Measurements from ENCODE around the gene ELFN1.

ELFN1 gene

DNA sequence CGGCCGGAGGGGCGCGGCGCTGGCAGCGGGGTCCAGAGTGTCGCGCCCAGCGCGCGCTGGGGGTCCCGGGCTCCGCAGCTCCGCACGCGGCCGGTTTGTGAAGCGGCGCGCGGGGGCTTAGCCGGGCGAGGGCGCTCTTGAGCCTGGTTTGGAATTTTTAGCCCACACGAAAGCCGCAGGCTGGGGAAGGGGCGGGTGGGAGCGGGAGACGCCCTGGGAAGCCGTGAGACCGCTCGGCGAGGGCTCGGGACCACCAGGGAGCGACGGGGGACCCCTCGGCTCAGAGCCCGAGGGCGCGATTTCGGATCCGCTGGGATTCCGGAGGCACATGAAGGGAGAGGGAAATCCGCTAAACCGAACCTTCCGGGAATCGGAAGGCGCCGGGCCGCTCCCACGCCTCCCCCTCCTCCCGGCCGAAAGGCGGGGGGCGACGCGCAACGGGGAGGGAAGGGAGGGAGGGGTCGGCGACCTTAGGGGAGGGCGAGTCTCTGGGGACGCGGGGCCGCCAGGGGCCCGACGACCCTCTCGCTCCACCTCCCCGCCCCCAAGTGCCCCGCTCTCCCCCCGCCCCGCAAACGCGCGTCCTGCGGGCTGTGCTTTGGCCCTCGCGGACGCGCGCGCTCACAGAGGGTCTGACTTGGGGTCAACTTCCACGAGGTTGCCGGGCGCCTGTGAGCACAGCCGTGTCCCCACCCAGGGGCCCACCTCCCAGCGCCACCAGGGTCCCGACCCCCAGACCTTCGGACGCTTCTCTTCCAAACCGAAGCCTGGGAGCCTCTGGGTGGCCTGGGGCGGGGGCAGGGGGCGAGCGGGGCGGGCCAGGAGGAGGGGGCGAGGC is 5.1 kb upstream of the ELFN1 start:
- DNase-seq (ENCODE audit: low read depth), result peak; percentile 14

DNA sequence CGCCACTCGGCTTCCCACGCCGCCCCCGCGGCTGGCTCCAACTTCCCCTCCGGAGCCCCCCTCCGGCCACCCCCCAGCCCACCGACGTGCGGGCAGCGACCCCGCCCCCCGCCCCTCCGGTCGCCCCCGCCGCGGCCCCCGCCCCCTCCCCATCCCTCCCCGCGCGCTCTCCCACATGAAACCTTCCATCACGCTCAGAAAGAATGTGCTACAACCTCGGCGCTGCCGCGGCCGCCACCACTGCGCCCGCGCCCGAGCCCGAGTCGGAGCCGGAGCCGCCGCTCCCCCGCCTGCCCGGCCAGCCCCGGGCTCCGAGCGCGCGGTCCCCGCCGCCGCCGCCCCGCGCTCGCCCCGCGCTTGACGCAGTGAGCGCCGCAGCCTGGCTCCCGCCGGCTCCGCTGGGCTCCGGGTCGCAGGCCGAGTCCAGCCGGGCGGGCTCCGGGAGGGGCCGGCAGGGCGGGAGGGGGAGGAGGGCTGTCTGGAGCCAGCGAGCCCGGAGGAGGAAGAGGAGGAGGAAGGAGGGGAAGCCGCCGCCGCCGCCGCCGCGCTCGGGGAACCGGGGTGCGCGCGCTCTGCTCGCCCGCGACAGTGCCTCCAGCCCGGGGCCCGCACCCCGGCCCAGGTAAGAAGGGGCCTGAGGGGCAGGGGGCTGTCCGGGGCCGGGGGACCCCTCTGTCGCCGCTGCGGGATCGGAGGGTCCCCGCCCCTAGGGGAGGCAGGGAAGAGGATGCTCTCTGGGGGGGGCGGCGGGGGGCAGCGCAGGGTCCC is 4.3 kb upstream of the ELFN1 start:
- no peak for DNase-seq (ENCODE audit: low read depth)

GRCh38 chr7:1666317-1666822 is 3.7 kb upstream of the ELFN1 start:
- DNase-seq (ENCODE audit: low read depth), result no peak

GRCh38 chr7:1666823-1667565 is 3.1 kb upstream of the ELFN1 start:
- no peak for DNase-seq (ENCODE audit: low read depth)

GRCh38 chr7:1667566-1668395 is 2.3 kb upstream of the ELFN1 start:
- DNase-seq (ENCODE audit: low read depth), result no peak

DNA sequence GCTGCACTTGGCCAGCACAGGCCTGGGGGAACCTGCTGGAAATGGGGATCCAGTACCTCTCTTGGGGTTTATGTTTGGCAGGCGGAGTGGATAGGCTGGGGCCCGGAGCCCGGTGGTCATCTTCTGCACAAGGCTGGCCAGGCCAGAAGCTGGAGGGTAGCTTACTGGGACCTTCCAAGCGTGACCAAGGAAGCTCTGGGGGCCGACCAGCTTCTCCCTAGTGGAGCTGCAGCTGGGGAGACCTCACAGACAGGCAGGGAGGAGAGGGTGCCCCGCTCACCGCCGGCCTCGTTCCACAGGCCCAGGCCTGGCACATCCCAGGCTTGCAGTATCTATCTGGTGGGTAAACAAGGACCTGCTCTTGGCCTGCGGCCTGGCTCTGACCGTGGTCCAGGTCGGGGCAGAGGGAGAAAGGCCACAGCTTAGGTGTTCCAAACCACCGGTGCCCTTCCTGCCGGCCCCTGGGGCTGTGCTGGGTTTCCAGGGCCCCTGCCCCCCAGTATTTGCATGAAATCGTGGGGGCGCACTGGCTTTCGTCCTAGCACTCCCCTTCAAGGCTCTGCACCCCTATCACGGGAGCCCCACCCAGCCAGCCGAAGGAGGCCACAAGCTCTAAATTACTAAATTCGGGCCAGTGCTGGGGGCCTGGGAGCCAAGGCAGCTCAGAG is 1.5 kb upstream of the ELFN1 start:
- no peak for DNase-seq (ENCODE audit: low read depth)

DNA sequence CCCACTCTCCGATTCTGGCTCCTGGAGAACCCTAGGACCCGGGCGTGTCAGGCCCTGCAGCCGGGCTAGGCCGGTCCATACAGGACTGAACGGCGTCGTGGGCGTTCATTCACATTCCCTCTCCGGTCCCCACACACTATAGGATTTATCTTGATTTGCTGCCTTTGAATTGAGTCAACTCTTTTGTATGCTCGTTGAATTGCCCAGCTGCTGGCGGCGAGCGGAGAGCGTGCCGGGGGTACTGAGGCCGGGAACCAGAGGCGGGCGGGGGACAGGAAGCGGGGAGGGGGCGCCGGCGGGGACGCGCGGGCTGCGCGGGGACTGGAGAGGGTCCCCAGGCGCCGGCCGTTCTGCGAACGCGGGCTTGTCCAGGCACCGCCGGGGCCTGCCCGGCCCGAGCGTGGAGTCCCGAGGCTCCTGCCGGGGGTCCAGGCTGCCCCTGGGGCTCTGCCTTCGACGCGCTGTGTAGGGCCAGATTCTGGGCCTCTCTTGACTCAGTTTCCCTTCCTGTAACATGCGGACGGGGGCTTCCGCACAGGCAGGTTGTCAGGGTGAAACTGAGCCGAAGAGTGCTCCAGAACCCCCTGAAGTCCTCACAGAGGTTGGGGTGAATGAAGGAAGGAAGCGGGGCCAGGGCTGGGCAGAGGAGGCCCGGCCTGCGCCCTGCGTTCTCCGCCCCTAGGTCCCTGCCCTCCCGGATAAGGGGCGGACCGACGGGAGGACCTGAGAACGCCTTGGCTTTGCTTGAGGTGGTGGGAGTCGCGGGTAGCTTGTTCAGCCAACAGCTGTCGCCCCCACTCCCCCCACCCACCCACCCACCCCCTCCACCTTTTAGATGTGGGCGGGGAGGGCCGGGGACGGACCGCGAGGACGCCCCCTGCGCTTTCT is 769 bp upstream of the ELFN1 start:
- DNase-seq (ENCODE audit: low read depth), result no peak

DNA sequence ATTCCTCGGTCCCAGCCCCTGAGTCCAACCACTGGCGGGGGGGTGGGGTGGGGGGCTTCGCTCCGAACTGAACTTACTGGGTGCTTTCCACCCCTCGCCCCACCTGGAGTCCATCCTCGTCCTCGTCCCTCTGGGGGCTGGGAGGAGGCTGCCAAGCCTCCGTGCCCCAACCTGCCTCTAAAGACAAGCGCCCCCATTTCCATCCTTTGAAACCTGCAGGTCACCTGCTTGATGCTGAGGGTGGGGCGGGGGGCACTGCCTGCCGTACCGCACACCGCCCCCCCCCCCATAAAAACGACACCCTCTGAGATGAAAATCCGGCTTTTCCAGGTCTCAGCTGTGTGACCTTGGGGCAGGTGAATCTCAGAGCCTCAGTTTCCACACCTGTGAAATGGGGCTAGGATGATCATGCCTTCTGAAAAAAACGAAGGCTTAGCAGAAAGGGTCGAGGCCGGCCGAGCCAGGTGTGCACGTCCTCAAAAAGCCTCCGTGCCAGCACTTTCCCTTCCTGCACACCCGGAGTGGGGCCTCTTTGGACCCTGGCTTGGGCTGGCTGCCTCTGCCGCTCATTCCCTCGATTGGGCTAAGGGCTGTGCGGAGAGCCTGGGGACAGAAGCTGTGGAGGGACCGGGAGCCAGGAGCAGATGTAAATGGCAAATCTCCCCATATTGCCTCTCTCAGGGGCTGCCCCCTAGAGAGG is 967 bp downstream of the ELFN1 start:
- DNase-seq (ENCODE audit: low read depth), result no peak

- no peak for DNase-seq (ENCODE audit: low read depth)
Measured at GRCh38 chr7:1671594-1672451, 1.7 kb downstream of the ELFN1 start.

DNA sequence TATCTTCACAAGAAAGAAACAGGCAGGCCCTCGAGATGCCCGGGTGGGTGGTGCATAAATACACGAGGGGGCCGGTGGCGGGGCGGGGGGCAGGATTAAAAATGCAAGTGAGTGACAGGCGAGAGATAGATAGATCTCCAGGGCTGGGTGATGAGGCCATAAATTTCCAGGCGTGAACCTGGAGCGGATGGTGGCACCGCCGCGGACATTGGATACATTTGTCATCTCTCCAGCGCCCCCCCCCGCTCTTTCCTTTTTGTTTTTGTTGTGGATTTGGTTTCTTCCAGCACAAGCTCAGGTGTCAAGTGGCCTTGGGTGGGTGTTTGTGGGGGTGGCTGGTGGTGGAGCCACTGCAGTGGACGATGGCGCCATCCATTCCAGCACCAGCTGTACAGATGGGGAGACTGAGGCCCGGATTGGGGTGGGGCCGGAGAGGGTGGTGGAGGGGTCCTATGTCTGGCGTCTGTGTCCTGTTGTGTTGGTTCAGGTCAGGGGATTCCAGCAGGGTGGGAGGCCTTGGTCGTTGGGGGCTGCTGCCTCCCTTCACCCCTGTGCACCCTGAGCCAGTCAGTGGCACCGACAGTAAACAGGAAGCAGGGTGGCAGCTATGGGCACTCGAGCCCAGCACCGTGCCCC is 2.9 kb downstream of the ELFN1 start:
- DNase-seq (ENCODE audit: low read depth), result no peak

- no peak for DNase-seq (ENCODE audit: low read depth)
Measured at GRCh38 chr7:1673581-1674118, 3.6 kb downstream of the ELFN1 start.

- no peak for DNase-seq (ENCODE audit: low read depth)
Measured at GRCh38 chr7:1674161-1675035, 4.3 kb downstream of the ELFN1 start.

DNA sequence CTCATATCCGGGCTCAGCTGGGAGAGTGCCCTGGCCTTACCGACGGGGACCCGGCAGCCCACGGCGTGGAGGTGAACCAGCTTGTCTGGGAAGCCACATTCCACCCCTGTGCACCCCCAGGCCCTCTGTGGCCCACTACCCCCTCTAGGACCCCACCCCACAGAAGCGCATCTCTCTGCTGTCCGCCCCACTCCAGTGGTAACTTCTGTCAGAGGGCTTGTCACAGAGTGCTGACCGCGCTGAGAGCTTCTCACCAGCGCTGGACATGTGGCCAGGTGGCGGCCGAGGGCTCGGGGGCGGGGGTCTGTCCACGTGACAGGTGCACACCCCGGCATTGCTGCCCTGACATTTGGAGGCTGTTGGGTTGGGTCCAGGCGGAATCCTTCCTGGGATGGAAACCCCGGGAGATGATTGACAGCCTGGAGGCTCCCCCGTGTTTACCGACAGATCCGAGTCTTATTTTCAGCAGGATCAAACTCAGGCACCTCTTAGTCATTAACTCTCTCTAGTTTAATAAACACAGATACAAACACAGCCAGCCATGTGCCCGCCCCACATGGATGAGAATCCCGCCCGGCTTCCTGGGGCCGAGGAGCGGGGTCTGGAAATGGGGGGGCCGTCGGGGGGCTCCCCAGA is 5.1 kb downstream of the ELFN1 start:
- no peak for DNase-seq (ENCODE audit: low read depth)

- DNase-seq (ENCODE audit: low read depth), result no peak
Measured at GRCh38 chr7:1675673-1676549, 5.8 kb downstream of the ELFN1 start.

- DNase-seq (ENCODE audit: low read depth), result no peak
Measured at GRCh38 chr7:1676550-1677078, 6.5 kb downstream of the ELFN1 start.

Measured in activated gamma-delta T cell treated with anti-CD3 and anti-CD28 coated beads, Interleukin-2, amount 50 U/mL, for 16 hours (primary cell).